Measurements from ENCODE around the gene PGBD5.

DNA sequence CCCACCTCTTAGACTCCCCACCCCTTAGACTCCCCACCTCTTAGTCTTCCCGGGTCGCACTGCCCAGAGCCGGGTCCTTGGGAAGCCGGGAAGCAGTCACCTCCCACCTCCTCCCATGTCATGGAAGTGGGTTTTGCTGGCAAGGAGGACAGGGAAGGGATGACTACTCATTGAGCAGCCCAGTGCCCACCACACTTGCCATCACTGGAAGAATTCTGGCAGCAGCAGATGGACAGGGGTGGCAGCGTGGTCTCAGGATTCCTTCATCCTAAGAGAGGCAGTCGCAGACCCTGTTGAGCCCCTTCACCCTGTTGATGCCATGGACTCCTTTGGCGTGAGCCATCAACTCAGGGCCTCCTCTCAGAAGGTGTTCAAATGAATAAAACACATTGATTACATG lies 140.8 kb downstream of the PGBD5 start:
- TF ChIP-seq, protein P1, sequence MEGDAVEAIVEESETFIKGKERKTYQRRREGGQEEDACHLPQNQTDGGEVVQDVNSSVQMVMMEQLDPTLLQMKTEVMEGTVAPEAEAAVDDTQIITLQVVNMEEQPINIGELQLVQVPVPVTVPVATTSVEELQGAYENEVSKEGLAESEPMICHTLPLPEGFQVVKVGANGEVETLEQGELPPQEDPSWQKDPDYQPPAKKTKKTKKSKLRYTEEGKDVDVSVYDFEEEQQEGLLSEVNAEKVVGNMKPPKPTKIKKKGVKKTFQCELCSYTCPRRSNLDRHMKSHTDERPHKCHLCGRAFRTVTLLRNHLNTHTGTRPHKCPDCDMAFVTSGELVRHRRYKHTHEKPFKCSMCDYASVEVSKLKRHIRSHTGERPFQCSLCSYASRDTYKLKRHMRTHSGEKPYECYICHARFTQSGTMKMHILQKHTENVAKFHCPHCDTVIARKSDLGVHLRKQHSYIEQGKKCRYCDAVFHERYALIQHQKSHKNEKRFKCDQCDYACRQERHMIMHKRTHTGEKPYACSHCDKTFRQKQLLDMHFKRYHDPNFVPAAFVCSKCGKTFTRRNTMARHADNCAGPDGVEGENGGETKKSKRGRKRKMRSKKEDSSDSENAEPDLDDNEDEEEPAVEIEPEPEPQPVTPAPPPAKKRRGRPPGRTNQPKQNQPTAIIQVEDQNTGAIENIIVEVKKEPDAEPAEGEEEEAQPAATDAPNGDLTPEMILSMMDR (conservative IDR thresholded peaks at IDR 0.05; ENCODE audit: low read length), result no peak
- TF ChIP-seq EZH2phosphoT487 (IDR thresholded peaks at IDR 0.05; ENCODE audit: borderline replicate concordance, low read depth, low read length), result no peak

Data from OCI-LY7 (cell line).